Measurements from ENCODE around the gene FGF14.

The FGF14 gene

DNA sequence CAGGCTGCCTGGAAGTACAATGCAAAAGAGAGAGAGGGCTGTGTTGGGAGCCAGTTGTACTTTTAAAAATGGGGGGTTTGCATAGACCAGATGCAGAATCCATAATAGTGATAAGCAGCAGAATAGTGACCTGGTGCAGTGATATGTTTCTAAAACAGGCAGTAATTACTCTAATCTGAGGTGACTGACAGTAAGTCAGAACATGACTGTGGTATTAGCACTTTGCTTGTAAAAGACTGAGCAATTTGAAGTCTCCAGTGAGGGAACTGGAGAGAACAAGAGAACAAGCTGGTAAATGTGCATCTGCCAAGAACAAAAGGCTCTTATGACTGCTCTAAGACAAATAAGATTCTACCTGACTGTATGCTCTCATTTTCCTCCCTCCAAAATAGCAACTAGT, 565.9 kb downstream of the FGF14 start:
- no peak for DNase-seq

DNA sequence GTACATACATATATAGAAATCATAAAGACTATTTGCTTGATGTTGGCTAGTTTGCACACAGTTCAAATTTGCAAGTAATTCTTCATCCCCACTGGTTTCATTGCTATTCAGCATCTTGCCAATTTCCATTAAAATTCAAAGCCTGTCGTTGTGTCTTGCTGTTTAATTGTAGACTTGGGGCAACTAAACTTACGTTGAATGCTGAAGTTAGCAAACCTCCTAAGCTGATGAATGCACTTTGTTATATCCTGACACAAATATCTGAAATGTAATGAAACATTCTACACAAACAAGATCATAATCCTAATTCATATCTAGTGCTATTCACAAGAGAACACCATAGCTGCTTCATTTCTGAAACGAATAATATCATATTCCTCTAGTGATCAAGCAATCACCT, 568.2 kb downstream of the FGF14 start:
- no peak for DNase-seq

GRCh38 chr13:101830035-101830434, 571.8 kb downstream of the FGF14 start:
- DNase-seq = no peak

DNA sequence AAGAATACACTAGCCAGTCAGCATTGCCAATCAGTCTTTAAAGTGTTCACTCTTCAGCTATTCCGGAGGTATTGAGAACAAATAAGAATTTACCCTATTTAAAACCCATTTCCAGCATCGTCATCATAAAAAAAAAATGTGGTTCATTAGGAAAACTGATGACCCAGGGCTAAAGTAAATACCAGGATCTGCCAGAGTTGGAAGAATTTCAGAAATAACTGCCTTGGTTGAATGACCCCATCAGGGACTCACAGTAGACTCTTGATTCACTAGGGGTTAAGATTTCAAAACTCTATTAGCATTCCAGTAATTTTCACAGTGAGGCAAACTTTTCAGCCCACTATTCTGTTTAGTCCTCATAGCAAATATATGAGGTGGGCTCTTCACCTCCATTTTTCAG, 572.4 kb downstream of the FGF14 start:
- no peak for DNase-seq

- DNase-seq = no peak
Measured at GRCh38 chr13:101828119-101828518, 573.7 kb downstream of the FGF14 start.

DNA sequence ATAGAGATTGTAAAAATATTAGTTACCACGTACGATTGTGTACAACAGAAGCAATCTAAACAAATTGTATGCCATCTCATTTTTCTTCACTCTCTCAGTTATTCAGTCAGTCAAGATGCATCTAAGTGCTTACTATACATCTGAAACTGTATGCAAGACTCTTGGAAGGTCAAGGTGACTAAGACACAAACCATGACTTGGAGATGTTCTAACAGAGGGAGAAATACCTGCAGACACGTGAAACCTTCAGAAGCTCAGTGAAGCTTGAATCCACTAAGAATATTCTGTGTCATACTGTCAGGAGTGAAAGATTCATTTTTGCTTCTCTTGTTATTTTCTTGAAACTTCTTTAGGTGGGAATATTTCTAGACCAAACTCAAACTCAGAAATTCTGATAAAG, 584.0 kb downstream of the FGF14 start:
- no peak for DNase-seq

DNA sequence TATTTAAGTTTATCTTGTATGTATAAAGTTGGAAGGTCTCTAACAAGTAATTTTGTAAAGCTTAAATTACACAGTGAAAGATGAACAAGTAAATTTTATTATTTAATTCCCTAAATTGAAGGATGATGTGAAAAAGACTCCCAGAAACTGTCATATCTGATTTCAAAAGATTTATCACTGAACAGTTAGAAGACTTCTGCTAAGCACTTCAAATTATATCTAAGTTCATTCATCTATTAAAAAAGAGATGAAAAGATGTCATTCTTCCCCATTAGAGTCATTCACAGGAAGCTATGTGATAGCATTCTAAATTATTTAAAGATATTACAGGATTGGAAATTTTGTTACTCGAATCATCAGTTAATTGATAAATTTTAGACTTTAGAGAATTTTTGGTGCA, 590.0 kb downstream of the FGF14 start:
- no peak for DNase-seq

DNA sequence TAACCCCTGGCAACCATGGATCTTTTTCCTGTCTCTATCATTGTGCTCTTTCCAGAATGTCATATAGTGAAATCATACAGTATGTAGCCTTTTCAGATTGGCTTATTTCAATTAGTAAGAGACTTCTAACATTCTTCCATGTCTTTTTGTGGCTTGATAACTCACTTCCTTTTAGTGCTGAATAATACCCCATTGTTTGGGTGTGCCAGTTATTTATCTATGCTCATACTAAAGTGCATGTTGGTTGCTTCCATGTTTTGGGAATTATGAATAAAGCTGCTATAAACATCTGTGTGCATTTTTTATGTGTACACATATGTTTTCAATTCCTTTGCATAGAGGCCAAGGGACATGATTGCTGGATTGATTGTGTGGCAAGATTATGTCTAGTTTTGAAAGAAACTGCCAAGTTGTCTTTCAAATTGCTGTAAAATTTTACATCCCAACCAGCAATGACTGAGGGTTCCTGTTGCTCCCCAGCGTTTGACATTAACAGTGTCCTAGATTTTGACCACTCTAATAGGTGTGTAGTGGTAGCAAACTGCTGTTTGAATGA, 590.5 kb downstream of the FGF14 start:
- DNase-seq = no peak

DNA sequence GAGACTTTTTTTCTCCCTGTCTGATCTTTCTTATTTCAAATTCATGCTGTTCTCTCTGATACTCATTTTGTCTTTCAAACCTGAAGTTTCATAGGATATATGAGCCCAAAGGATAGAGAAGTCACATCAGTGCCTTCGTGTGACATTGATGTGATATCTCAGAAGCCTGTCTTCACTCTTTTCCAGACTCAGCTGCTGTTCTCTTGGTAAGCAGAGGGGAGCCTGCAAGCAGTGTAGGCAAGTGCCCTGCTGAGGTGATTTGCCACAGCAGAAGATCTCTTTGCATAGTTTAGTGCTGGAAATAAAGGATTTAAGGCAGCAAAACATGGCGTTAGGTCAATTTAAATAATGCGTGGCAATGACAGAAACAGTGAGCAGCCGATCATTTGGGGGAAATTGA, 602.7 kb downstream of the FGF14 start:
- DNase-seq = no peak

DNA sequence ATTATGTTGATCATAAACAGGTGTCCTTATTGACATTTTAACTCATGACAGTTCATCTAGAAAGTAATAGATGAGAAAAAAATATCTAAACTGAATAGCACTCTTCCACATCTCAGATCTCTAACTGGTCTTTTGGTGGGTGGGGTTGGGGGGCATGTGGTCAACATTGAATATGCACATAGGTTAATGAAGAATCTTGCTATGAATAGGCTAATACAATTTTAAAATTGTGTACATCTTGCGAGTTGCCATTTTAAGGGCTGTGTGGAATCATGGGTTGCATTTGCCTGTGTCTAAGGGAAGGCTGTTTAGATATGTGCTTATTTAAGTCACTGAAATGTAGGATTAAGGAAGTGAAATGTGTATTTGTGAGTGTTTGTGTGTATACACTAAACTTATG, 603.4 kb downstream of the FGF14 start:
- DNase-seq = no peak

DNA sequence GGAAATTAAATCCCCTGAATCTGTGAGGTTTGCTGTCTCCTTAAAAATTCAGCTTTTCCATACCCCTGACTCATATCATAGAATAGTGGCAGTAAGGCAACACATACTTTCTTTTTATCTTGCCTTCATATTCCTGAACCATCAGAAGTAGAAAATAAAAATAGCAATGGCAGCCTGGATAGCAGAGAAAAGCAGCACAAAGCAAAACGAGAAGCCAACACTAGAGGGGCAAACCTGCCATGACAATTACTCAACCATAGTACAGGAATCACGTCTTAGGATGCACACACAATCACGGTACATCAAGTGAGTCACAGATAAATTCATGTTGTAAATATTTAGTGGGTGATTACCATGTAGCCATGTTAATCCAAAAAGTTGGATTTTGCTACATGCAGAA, 606.4 kb downstream of the FGF14 start:
- DNase-seq = no peak

GRCh38 chr13:101795025-101795424, 606.8 kb downstream of the FGF14 start:
- DNase-seq = peak; percentile 21 to 77

DNA sequence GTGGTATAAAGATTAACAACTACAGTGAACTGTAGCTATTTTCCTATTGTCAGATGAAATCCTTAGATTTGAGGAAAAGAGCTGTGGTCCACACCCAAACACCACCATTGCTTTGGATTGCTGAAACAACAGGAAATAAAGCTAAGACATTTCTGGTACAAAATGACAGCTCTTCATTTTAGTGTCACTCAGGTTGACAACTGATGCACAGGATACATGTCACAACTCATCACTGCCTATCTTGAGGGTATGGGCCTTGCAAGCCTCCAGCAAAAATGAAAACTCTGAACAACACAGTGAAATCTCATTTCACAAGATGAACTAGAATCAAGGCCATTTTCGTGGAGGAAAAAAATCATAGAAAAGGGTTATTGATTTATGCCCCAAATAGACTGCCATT, 609.7 kb downstream of the FGF14 start:
- DNase-seq = no peak

DNA sequence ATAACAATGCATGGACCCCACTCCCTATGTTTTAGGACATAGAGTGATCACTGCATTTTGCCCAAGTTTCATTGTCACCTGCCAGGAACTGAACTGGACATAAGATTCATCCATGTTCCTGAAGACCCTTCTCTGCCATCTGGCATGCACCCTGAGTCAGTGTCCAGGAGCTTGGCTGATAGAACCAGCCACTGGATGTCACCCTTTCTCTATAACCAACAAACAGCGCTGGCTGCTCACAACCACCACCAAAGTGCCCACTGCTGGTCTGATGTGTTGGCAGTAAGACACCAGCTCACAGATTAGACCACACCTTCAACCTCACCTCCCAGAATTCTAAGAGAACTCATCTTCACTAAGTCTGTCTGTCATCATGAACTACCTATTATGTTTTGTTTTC, 616.0 kb downstream of the FGF14 start:
- DNase-seq = peak in 1 of 2 experiments; percentile 7

DNA sequence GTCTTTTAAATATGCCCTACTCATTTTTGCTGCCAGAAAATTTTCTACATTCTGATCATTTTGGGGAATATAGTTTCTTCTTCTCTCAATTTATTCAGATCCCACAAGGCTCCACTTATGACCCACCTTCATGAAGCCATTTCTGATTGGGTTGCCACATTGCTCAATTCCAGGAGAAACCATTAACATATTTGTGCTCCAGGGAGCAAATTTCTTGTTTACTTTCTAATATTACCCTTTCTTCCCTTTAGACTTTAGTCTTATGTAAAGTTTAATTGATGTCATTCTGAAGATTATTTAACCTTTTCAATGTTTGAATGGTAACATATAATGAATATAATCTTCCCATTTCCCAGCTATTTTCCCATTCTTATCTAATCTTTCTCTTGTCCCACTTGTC, 617.5 kb downstream of the FGF14 start:
- no peak for DNase-seq

DNA sequence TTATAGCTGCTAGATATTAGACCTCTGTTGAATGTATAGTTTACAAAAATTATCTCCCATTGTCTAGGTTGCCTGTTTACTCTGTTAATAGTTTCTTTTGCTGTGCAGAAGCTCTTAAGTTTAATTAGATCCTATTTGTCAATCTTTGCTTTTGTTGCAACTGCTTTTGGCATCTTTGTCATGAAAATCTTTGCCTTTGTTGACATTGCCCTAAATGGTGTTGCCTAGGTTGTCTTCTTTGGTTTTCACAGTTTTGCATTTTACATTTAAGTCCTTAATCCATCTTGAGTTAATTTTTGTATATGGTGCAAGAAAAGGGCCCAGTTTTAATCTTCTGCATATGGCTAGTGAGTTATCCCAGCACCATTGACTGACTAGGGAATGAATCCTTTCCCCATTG, 618.3 kb downstream of the FGF14 start:
- no peak for DNase-seq

- DNase-seq = no peak
Measured at GRCh38 chr13:101780211-101780610, 621.6 kb downstream of the FGF14 start.

DNA sequence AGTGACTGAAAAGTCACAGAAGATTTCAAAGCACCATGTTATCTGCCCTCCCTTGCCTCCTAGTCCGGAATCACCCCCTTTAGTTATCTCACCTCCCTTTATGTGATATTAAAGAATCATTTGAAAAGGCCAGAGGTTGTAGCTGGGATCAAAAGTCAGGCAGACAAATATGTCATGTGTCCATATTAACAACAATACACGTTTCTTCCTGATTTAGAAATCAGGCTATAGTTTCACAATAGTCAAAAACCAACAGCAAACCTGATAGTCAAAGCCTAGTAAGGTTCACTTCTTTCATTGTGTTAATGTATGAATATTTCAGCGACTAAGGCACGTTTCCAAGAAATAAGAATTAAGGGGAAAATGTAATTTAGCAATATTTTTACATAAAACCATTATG, 622.7 kb downstream of the FGF14 start:
- no peak for DNase-seq

DNA sequence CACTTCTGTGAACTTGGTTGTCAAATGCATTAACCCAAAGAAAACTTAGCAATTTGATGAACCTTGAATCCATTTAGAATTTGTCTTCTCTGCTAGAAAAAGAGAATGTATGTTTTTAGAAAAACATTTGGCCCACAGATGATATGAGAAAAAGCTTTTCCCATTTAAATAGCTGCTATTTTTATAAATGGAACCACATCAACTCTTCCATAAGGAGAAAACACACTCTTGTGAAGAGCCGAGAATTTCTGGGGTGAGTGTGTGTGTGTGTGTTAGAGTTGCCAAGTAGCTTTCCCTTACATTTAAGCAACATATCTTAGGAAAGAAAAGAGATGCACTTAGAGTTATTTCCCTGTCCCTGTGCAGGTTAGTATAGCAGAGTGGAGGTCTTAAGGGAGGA, 626.6 kb downstream of the FGF14 start:
- no peak for DNase-seq

DNA sequence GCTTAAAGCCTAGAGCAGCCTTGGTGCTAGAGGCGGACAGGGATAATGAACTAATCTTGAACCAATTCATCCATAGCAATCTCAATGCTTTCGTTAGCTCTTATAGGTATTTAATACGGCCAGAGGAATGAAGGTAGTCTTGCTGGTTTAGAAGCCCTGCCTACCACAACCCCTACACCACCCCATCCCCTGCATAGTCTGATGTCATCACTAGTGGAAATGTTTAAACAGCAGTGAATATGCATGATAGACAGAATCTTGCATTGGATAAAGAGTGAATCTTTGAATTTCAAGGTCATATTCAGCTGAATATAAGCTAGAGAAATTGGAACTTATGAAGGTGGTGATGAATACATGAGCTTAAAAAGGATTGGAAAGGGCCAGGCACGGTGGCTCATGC, 627.5 kb downstream of the FGF14 start:
- DNase-seq = no peak

- DNase-seq = no peak
Measured at GRCh38 chr13:101773062-101773461, 628.8 kb downstream of the FGF14 start.

DNA sequence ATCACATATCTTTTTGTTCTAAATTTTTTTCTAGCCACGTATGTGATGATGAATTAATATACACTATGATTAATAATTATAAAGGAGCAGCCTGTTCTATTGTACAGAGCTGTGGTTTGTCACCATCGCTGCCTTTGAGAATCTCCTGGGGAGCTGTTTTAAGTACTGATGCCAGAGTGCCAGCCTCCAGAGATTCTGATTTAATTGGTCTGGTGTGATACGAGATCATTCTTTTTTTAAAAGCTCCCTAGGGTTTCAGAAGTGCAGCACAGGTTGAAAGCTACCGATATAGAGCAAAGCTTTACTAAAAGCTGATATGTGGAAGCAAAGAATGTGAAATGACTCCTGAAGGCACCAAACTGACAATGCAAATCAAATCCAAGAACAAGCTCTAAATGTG, 634.7 kb downstream of the FGF14 start:
- DNase-seq = no peak

- no peak for DNase-seq
Measured at GRCh38 chr13:101763191-101763590, 638.7 kb downstream of the FGF14 start.

DNA sequence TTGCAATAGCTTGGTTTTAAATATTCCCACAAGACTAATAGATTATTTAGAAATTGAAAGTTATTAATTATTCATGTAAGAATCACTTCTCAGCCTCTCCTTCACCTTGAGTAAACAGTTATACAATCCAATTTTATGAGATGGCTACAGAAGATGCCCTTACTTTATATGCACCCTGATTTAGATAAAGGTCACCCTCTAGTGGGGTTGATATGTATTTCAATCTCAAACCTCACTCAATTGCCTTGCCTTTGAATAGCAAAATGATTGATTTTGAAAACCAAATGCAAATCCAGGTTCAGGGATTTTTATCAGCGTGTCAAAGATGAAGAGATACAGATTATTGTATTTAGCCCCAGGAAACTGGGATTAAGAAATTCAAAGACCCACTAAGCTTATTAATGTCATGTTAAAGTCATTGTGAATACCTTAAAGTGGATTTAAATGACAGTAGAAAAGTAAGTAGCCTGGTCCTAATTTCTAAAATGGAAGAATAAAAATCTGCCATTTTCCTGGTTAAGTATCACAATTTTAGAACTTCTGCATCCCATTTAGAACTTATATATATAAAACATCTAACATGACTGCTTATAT, 644.3 kb downstream of the FGF14 start:
- DNase-seq = no peak

DNA sequence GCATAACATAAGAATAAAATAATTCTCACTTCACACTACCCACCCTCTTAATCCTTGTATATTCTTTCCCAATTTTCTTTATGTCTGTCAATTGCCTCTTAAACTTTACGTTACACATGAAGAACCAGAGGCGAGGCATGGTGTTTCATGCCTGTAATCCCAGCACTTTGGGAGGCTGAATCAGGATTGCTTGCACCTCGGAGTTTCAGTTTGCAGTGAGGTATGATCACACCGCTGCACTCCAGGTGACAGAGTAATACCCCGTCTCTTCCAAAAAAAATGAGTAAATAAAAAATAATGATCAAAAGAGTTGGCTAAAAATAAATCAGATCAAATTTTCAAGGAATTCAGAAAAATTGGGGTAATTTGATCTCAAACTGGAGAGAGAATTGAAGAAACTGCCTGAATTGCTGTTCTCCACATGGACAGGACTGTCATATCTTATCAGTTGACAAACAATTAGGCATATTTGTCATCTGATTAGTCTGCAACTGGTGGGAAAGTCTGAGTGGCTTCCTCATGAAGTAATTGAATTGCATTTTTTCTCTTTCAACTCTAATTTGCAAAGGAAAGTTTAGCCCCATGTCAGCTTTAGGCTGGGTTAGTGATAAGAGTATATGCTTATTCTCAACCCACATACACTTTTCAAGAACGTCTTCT, 646.5 kb downstream of the FGF14 start:
- no peak for DNase-seq

All from cerebellar nuclear complex (tissue), 1 donor.